Mesenchymal stem cell (in vitro differentiated cells and primary cell): ENCODE data around the gene PIGQ.

ENCODE experiments used
- DNase-seq: peaks from one replicate; pipeline ENCODE4 v3.0.0-alpha.2; 2013
- H2AFZ ChIP-seq: one replicate; pipeline ENCODE4 v1.6.1; 2013; ENCODE audit warnings: low read depth, mild to moderate bottlenecking, control low read depth, inconsistent platforms, low read length, moderate library complexity
- H2AK5ac ChIP-seq: 2 replicates; pipeline ENCODE4 v1.6.1; 2013; ENCODE audit warnings: low read length, moderate library complexity, mild to moderate bottlenecking, inconsistent platforms; ENCODE audit not compliant: severe bottlenecking
- H2BK120ac ChIP-seq: one replicate; pipeline ENCODE4 v1.6.1; 2013; ENCODE audit warnings: low read depth, mild to moderate bottlenecking, inconsistent platforms, low read length, moderate library complexity
- H2BK12ac ChIP-seq, 2 experiments: one replicate each; pipeline ENCODE4 v1.6.1; 2013; ENCODE audit warnings: inconsistent platforms in 2 of 2, low read length in 2 of 2, mild to moderate bottlenecking in 2 of 2, moderate library complexity in 2 of 2, control low read depth in 1 of 2
- H2BK15ac ChIP-seq: one replicate; pipeline ENCODE4 v1.6.1; 2013; ENCODE audit warnings: mild to moderate bottlenecking, low read depth, inconsistent platforms; ENCODE audit not compliant: poor library complexity, severe bottlenecking
- H2BK5ac ChIP-seq: 2 replicates; pipeline ENCODE4 v1.6.1; 2013; ENCODE audit warnings: low read depth, mild to moderate bottlenecking, low read length, control low read depth, inconsistent platforms; ENCODE audit not compliant: poor library complexity, severe bottlenecking
- H3K14ac ChIP-seq, 2 experiments: one replicate each; pipeline ENCODE4 v1.6.1; 2013; ENCODE audit warnings: inconsistent platforms in 2 of 2, low read length in 2 of 2, control low read depth in 1 of 2, mild to moderate bottlenecking in 1 of 2, moderate library complexity in 1 of 2
- H3K18ac ChIP-seq, 2 experiments: one replicate each; pipeline ENCODE4 v1.6.1; 2013; ENCODE audit warnings: inconsistent platforms in 2 of 2, low read length in 2 of 2, control low read depth in 1 of 2, low read depth in 1 of 2, mild to moderate bottlenecking in 1 of 2
- H3K23ac ChIP-seq, 2 experiments: one replicate each; pipeline ENCODE4 v1.6.1; 2013; ENCODE audit warnings: inconsistent platforms in 2 of 2, low read length in 2 of 2, mild to moderate bottlenecking in 2 of 2, moderate library complexity in 2 of 2, control low read depth in 1 of 2
- H3K27ac ChIP-seq: 2 replicates; pipeline ENCODE4 v1.5.1; 2013; ENCODE audit warnings: mild to moderate bottlenecking, moderate library complexity, low read length, control low read depth, inconsistent platforms; ENCODE audit not compliant: poor library complexity, severe bottlenecking
- H3K27me3 ChIP-seq, 2 experiments: 2 replicates each; pipeline versions ENCODE4 v1.6.1 to v1.7.0; 2013; ENCODE audit warnings: low read length in 2 of 2, mild to moderate bottlenecking in 2 of 2, moderate library complexity in 2 of 2, control low read depth in 1 of 2, inconsistent platforms in 1 of 2; ENCODE audit not compliant: control insufficient read depth in 1 of 2, insufficient read depth in 1 of 2
- H3K36me3 ChIP-seq, 2 experiments: 2 replicates each; pipeline versions ENCODE4 v1.6.1 to v1.7.0; 2013; ENCODE audit warnings: low read length in 2 of 2, control low read depth in 1 of 2, inconsistent platforms in 1 of 2, low read depth in 1 of 2, mild to moderate bottlenecking in 1 of 2; ENCODE audit not compliant: insufficient read depth in 2 of 2, control insufficient read depth in 1 of 2
- H3K4ac ChIP-seq, 2 experiments: one replicate each; pipeline ENCODE4 v1.6.1; 2013; ENCODE audit warnings: inconsistent platforms in 2 of 2, low read length in 2 of 2, mild to moderate bottlenecking in 2 of 2, moderate library complexity in 2 of 2, control low read depth in 1 of 2, low read depth in 1 of 2
- H3K4me1 ChIP-seq: 2 replicates; pipeline ENCODE4 v1.6.1; 2013; ENCODE audit warnings: low read depth, low read length, control low read depth; ENCODE audit not compliant: control insufficient read depth, insufficient read depth
- H3K4me2 ChIP-seq: 2 replicates; pipeline ENCODE4 v1.6.1; 2013; ENCODE audit warnings: low read length, mild to moderate bottlenecking, inconsistent platforms; ENCODE audit not compliant: poor library complexity, severe bottlenecking
- H3K4me3 ChIP-seq, 2 experiments: 2 replicates each; pipeline versions ENCODE4 v1.5.1 to v1.7.0; 2013; ENCODE audit warnings: low read length in 2 of 2, mild to moderate bottlenecking in 2 of 2, control low read depth in 1 of 2, low read depth in 1 of 2; ENCODE audit not compliant: insufficient read depth in 1 of 2
- H3K79me1 ChIP-seq: replicated peaks from 2 replicates; pipeline ENCODE4 v1.6.1; 2013; ENCODE audit warnings: mild to moderate bottlenecking, control low read depth, low read length, inconsistent platforms; ENCODE audit not compliant: poor library complexity, severe bottlenecking
- H3K9ac ChIP-seq: 2 replicates; pipeline ENCODE4 v1.7.0; 2013; ENCODE audit warnings: mild to moderate bottlenecking, low read length, moderate library complexity
- H3K9me3 ChIP-seq: 2 replicates; pipeline ENCODE4 v1.7.0; 2013; ENCODE audit warnings: mild to moderate bottlenecking, low read length; ENCODE audit not compliant: control insufficient read depth
- H4K8ac ChIP-seq: one replicate; pipeline ENCODE4 v1.6.1; 2013; ENCODE audit warnings: inconsistent platforms, mild to moderate bottlenecking, low read length, moderate library complexity
- H4K91ac ChIP-seq: one replicate; pipeline ENCODE4 v1.6.1; 2013; ENCODE audit warnings: mild to moderate bottlenecking, low read length, inconsistent platforms
- WGBS: methylation state at CpG from one replicate; pipeline ENCODE4 v1.1.7; 2013; ENCODE audit warnings: mixed read lengths; 5-methylcytosine and 5-hydroxymethylcytosine counted together

Gene PIGQ

DNA sequence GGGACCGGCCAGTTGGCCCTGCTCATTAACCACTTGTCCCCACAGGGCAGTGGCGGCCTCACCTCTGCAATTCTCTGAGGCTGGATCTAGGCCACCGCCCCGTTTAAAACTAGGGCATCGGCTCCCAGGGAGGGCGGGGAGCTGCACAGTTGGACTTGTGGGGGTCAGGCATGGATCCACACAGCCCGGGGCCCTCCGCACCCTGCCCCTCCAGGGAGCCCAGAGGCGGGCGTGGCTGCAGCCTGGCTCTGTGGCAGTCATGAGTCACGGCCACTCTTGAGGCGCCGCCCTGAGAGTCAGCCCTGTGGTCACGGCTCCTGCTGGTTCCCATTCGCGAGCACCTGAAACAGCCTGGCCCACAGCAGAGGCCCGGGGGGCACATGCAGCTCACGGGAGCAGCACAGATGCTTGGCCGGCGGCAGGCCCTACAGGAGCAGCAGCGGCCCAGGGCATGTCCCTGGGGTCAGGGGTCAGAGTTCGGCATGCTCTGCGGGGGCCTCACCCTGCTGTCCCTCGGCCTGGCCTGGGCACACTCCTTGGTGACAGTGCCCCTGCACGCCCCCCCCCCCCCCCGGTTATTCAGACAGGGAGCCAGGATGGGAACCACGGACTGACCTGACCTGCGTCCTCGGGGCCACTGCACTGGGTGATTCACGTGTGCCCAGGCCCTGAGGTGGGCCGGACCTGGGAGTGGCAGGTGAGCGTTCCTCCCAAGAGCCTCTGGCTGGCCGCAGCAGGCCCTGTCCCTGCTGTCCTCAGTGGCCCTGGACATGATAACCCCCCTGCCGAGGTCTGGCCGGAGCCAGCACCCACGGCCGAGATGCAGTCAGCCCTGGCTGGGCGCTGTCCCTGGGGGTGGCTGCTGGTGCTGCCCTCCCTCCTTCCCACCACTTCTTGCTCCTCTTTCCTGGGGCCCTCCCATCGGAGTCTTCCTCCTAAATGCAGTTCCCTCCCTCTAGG, 34.0 kb upstream of the PIGQ start:
- peak overlapping the region; percentile 1 to 59 for H2BK12ac ChIP-seq
- H3K18ac ChIP-seq: peak overlapping the region in 1 of 2 experiments; percentile 61
- H3K27ac ChIP-seq: no peak overlapping the region
- H3K14ac ChIP-seq: peak overlapping the region in 1 of 2 experiments; percentile 49
- H2AK5ac ChIP-seq: no peak overlapping the region
- WGBS: 71% methylated on average over 39 of the region's 39 CpGs
- peak overlapping the region; percentile 65 for H4K8ac ChIP-seq
- H3K36me3 ChIP-seq: peaks cover 9 to 59% of the 10 kb centered on the region in 2 experiments
- H3K4ac ChIP-seq: peak overlapping the region; percentile 6 to 22
- no peaks in the 10 kb centered on the region for H3K27me3 ChIP-seq
- no peaks in the 10 kb centered on the region for H3K9me3 ChIP-seq
- H2AFZ ChIP-seq: no peak overlapping the region
- no peak overlapping the region for H3K23ac ChIP-seq
- H2BK5ac ChIP-seq: no peak overlapping the region
- peak; percentile 78 for DNase-seq
- peaks cover 33% of the 10 kb centered on the region for H3K79me1 ChIP-seq
- H3K4me3 ChIP-seq: peak overlapping the region in 1 of 2 experiments; percentile 36
- peak overlapping the region; percentile 30 for H3K4me2 ChIP-seq
- no peak overlapping the region for H2BK15ac ChIP-seq
- peak overlapping the region; percentile 52 for H4K91ac ChIP-seq
- peak overlapping the region; percentile 39 for H3K9ac ChIP-seq
- no peak overlapping the region for H2BK120ac ChIP-seq
- H3K4me1 ChIP-seq: peaks cover 67% of the 10 kb centered on the region

DNA sequence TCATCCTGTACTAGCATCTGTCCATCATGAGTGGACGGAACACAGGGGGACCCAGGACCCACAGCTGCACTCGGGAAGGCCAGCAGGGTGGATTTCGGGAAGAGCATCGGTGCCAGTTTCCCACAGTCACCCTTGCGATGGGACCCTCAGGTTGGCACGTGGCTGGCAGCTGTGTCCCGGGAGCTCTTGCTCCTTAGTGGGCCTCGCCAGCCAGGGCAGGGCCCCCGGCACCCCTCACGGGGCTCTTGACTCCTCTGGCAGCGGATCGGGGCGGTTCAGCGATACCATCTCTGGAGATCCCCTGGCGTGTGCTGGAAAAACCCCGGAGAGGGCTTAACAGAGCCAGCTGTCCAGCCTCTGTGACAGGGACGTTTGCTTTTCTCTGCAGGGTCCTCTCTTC, 33.0 kb upstream of the PIGQ start:
- H3K4me3 ChIP-seq: no peak overlapping the region
- no peak overlapping the region for H4K8ac ChIP-seq
- H3K18ac ChIP-seq: no peak overlapping the region
- no peak overlapping the region for H2AFZ ChIP-seq
- H3K9ac ChIP-seq: no peak overlapping the region
- no peak overlapping the region for H4K91ac ChIP-seq
- peaks cover 37% of the 10 kb centered on the region for H3K79me1 ChIP-seq
- H3K14ac ChIP-seq: no peak overlapping the region
- H3K4ac ChIP-seq: no peak overlapping the region
- peaks cover 69% of the 10 kb centered on the region for H3K4me1 ChIP-seq
- H2BK12ac ChIP-seq: no peak overlapping the region
- H2BK15ac ChIP-seq: no peak overlapping the region
- H2AK5ac ChIP-seq: no peak overlapping the region
- no peak overlapping the region for H3K4me2 ChIP-seq
- no peak overlapping the region for H2BK120ac ChIP-seq
- no peak overlapping the region for H2BK5ac ChIP-seq
- H3K9me3 ChIP-seq: no peaks in the 10 kb centered on the region
- 93% methylated on average over 17 of the region's 17 CpGs for WGBS
- DNase-seq: no peak
- H3K36me3 ChIP-seq: peaks cover 9 to 62% of the 10 kb centered on the region in 2 experiments
- H3K27ac ChIP-seq: no peak overlapping the region
- H3K23ac ChIP-seq: no peak overlapping the region
- no peaks in the 10 kb centered on the region for H3K27me3 ChIP-seq

DNA sequence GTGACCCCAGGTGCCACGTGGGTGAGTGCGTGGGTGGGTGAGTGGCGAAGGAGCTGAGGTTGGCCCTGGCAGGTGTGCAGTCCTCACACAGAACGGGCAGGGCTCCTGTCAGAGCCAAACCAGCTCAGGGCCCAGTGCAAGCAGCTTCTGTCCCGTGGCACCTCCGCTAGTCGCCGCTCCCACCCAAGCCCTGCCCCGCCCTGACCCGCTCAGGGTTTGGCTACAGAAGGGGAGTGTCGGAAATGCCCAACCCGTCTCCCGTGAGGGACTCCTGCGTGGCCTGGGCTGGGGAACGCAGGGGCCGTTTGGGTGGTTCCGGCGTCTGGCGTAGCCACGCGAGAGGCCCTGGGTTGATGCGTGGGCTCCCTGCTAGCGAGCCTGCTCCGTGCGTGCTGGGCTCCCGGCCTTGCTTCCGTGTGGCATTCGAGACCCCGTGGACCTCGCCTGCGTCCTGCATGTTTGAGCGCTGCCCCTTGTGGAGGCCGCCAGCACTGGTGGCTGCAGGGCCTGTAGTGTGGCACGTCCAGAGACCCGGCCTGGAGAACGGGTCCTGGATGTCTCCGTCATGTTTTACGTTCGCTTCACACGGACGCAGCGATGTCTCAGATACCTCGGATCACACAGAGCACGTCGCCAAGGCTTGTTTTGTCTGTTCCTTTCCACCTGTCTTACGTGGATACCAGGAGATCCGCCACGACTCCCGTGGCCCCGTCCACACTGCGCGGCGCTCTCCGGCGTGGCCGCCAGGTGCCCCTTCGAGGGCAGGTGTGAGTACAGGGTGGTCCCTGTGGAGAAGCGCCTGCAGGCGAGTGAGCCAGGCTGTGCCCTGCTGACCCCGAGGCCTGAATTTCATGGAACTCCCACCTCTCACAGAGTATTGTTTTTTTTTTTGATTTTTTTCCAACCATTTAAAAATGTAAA, 32.1 kb upstream of the PIGQ start:
- H3K27me3 ChIP-seq: no peaks in the 10 kb centered on the region
- no peak overlapping the region for H3K4me3 ChIP-seq
- H3K27ac ChIP-seq: no peak overlapping the region
- no peaks in the 10 kb centered on the region for H3K9me3 ChIP-seq
- H4K91ac ChIP-seq: no peak overlapping the region
- no peak overlapping the region for H2AFZ ChIP-seq
- H2BK15ac ChIP-seq: no peak overlapping the region
- no peak overlapping the region for H2BK12ac ChIP-seq
- H3K79me1 ChIP-seq: peaks cover 37% of the 10 kb centered on the region
- no peak overlapping the region for H3K18ac ChIP-seq
- WGBS: 98% methylated on average over 60 of the region's 60 CpGs
- no peak overlapping the region for H2AK5ac ChIP-seq
- H3K23ac ChIP-seq: no peak overlapping the region
- no peak for DNase-seq
- peaks cover 69% of the 10 kb centered on the region for H3K4me1 ChIP-seq
- H2BK5ac ChIP-seq: no peak overlapping the region
- no peak overlapping the region for H3K14ac ChIP-seq
- H3K9ac ChIP-seq: no peak overlapping the region
- H4K8ac ChIP-seq: no peak overlapping the region
- no peak overlapping the region for H3K4ac ChIP-seq
- H3K4me2 ChIP-seq: no peak overlapping the region
- peaks cover 9 to 62% of the 10 kb centered on the region in 2 experiments for H3K36me3 ChIP-seq
- no peak overlapping the region for H2BK120ac ChIP-seq
